ENCODE data around the gene RELL1.

RELL1 gene

DNA sequence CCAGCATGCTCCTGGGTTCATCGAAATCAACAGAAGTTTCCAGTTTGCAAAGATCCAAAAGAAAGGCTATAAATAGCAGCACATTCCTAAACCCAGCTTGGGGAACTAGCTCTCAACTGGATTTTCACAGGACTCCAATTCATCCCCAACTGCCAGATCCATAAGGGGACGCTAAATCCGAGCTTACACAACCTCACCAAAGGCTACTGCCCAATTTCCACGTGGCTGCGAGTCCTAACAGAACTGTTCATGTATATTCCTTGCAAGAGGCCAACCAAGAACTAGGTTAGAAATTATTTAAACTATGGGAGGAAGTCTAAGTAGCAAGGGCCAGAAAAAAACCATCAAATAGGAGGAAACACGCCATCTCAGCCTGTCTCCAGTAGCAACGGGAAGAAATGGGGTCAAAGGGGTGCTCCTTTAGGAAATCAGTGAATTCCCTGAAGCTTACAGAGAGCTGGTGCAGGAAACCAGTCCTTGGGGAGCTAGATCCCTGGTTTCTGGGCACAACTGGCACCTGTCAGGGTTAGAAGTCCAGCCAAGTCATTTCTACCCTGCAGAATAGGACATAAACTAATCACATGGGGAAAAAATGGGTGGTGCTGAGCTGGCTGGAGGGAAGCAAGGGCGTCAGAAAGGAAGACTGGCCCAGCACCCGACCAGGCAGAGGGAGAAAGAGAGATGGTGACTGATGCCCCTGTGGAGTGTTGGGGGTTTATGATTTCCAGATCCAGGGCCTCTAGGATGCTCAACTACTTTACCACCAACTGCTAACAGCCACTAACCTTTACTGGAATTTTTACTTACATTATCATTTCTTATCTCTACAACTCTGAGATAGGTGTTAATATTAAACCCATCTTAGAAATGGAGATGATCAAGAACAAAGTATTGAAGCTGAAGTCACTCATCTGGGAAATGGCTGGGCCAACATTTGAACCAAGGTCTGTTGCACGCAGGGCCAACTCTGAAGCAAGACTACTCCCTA, 20.5 kb downstream of the RELL1 start:
- DNase-seq (ENCODE audit: low read depth in 2 of 2) = no peak

DNA sequence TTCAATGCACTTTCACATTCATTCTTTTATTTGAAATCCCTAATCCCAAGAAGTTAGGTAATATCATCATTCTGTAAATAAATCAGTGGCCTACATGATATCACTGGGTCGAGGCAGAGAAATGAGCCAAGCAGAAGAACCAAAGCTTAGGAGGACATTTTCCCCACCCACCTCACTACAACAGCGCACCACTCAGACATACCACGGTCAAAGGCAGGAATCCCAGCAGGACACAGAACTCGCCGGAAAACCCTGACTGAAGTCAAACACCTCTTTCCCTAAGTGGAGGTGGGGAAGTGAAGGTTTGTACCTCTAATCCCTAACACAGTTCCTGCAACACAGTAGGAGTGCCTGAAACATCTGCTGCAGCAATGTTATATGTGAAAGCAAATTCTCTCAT, 21.5 kb downstream of the RELL1 start:
- DNase-seq (ENCODE audit: low read depth in 2 of 2) = no peak

DNA sequence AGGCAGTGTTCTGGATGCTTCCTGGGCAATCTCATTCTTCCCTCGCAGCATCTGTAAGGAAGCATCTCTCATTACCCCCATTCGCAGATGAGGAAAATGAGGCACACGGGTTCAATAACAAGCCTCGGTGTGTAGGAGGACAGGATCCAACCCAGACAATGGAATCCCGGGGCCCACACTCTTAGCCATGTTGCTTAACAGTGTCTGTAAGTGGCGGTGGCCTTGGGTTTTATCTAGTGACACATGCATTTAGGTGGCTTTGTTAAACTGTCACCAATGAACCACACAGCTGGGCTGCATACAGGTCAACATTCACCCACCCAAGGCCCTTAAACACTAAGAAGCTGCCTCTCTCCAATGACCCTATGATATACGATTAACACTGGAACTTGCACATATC, 22.6 kb downstream of the RELL1 start:
- DNase-seq (ENCODE audit: low read depth in 2 of 2) = no peak

DNA sequence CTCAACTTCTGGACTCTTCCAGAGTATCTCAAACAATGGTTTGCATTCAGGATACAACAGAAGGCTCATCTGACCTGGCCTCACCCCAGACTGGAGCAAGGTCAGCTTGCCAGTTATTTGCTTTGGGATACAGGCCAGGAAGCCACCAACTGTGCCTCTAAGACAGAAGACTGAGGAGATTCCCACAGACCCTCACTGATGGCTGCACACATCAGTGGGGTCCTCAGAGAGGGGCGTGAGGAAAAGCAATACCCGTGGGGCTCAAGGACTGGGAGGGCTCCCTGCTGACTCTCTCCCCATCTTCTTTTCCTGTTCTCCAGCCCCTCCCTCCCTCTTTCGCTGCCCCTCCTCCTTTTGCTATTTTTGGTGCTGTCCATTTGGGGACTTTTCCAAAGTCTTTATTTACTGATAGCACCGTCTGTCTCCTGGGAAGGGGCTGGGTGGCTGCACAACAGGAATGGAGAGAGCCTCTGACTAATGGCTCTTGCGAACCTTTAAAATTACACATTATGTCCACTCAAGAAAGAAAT, 23.2 kb downstream of the RELL1 start:
- no peak for DNase-seq (ENCODE audit: low read depth in 2 of 2)

DNA sequence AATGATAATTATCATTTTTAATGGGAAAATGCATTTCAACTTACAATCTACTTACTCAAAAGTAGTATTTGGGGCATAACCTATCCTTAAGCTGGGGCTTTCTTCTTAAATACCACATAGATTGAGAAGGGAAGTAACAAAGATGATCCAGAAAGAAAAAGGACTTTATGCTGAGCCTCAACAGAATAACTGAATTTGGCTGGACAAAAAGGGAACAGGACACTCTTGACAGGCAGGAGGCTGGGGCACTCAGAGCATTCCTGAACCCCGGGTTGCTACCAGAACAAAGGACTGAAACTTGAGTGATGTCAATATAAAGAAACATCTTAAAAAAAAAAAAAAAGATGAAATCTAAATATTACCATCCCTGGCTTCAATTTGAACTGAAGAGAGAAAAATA, 23.9 kb downstream of the RELL1 start:
- DNase-seq (ENCODE audit: low read depth in 2 of 2) = no peak

DNA sequence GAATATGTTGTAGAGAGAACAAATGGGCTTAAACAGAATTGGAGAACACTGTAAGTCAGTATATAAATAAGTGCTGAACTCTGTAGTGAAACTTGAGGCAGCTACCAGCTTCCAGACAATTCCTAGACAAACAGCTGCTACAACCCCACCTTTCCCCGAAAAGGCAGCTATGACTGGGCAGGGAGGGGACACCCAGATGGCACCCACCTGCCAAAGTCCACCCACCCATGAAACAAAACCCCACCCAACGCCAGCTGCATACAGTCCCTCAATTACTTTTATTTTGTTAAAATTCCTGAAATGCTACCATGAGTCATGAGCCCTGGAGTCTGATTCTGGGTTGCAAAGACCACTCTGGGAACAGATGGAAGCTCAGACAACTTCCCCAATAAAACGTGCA, 24.4 kb downstream of the RELL1 start:
- DNase-seq (ENCODE audit: low read depth in 2 of 2) = no peak

DNA sequence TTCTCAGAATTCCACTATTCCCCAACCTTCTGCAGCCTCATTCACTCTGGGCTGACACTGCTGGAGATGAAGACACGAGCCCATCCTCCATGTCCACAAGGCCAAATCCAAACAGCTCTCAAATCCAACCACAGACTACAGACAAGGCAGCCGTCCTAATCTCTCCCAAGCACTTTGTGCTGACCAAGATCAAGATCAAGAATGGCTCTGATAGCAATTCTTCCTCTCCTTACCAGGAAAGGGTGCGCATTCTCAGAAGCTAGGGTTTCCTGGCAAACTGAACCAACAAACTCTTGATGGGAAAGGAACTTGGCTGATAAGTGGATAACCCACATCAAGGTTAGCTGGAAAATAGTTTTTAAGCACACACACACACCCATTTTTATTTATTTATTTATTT, 26.5 kb downstream of the RELL1 start:
- DNase-seq (ENCODE audit: low read depth in 2 of 2) = no peak

DNA sequence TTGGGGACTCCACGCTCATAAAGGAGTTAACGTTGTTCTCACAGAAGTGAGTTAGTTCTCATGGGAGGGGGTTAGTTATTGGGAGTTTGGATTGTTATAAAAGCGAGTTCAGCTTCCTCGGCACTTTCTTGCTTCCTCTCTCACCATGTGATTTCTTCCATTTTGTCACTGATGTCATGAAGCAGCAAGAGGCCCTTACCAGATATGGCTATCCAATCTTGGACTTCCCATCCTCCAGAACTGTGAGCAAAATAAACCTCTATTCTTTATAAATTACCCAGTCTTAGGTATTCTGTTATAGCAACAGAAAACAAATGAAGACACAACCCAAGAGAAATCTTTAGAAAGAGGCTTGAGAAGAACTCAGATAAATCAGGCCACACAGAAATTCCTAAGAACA, 29.5 kb downstream of the RELL1 start:
- no peak for DNase-seq (ENCODE audit: low read depth in 2 of 2)

DNA sequence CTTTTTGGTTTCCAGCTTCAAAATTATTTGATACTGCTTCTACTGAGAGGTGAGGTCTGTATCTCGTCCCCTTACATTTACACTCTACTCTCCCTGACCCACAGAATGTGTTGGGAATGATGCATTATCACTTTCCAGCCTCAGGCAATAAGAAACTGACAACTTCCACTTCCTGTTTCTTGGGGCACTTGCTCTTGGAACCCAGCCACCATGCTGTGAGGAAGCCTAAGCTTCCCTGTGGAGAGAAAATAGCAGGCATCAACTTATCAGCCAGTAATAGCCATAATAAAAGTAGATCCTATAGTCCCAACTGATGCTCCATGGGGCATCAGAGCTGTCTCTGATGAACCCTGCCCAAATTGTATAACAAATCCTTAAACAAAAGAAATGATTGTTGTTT, 32.6 kb downstream of the RELL1 start:
- no peak for DNase-seq (ENCODE audit: low read depth in 2 of 2)

DNA sequence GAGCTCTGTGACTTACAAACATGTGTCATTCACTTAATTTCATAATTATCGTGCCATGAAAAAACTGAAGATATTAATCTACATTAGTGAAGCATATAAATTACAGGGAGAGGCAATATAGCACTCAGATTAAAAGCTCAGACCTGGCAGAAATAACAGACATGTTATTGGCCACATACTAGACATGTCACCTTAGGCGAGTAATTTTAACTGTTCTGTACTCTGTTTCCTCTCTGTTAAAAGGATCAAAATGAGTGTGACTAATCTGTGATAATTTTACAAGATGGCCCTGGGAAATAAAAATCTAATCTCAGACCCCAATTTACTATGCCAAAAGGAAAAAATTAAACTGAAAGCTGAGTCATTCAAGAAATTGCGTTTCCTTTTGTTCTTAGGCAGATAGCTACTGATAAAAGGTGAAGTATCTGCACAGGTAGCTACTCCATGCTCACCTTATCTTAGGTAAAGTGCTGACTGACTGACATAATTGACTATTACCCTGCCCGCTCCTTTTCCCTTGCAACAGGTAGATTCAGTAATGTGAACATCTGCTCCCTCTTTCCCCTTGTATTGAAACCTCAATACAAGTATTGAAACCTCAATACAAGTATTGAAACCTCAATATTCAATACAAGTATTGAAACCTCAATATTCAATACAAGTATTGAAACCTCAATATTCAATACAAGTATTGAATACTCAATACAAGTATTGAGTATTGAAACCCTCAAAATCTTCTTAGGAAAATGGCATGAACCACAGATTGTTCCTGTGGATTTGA, 33.2 kb downstream of the RELL1 start:
- DNase-seq (ENCODE audit: low read depth in 2 of 2) = no peak

DNA sequence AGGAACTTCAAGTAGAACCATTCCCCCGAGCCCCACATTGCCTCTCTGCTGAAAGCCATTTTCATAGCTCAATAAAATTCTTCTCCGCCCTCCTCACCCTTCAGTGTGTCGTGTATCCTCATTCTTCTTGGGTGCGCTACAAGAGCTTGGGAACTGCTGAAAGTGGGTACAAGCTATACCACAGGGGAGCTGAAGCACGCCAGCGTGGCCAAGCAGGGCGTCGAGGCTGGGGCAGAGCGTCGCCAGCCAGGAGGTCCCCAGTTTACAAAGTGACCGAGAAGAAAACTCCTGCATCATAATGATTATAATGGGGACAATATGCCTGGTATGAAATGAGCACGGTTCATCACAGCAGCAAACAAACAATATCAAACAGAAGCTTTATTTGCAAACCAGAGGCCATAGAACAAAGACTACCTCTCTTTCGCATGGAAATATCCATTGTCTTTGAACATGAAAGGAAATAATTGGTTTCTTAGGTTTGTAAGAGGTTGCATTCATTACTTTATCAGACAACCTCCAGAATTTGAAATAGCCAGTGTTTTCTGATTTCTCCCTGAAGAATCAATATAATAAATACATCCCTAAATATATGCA, 34.3 kb downstream of the RELL1 start:
- no peak for DNase-seq (ENCODE audit: low read depth in 2 of 2)

DNA sequence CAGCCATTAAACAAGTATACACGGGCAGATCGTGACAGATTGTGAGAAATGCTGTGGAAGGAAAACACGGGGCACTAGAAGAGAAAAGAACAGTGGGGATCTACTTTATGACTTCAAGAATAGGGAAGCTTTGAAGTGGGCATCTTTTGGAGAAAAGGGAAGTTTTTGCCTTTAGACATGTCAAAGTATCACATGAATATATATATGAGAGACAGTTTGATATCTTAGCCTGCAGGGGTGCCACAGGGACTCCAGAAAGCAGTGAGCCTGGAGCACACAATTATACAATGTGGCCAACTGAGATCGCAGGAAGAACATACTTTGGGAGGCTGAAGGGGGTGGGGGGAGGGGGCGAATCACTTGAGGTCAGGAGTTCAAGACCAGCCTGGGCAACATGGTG, 35.7 kb downstream of the RELL1 start:
- DNase-seq (ENCODE audit: low read depth in 2 of 2) = no peak

DNA sequence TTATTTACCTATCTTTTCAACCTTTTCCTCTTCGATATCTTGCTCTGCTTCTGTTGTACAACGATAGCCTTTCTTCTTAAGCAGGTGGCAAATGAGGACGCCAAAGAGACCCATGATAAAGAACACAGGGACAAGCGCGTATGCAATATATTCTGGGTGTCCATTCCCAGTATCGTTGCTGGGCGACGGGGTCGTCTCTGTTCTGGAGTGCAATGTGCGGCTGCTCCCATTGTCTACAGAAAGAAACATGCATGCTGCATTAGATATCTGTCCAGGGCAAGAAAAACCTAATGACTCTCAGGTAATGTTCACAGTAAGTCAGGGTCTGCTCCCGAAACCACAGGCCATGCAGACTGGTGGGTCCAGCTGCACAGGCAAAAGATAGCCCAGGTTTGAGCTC, 36.9 kb downstream of the RELL1 start:
- no peak for DNase-seq (ENCODE audit: low read depth in 2 of 2)

DNA sequence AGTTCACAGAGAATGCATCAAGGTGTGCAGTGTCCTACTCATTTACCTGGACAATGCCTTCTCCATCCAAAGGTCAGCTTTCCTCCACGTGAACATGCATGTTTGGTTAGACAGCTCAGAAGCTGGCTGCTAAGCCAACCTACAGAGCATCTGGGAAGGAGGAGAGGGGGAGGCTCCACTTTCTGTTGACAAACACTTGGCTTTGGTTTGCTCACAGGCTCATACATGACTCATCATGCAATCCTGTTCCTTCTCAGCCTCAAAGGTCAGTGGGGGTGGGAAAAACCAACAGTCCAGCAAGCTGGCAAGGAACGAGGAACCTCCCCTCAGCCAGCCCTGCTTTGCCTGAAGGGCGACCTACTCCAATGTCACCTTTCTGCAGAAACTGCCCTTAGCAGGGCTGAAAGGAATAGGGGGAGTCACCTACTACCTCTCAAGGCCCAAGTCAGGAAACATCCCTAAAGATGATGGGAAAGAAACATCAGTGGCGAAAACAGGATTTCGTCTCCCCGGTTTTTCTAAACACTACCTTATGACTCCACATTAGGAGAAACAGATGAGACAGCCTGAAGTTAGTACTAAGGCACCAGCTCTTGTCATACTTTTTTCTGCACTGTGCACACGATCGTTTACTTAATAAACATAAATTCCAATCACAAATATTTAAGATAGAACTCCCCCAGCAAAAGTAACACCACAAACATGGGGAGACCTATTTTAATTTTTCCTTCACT, 37.9 kb downstream of the RELL1 start:
- DNase-seq (ENCODE audit: low read depth in 2 of 2) = no peak

DNA sequence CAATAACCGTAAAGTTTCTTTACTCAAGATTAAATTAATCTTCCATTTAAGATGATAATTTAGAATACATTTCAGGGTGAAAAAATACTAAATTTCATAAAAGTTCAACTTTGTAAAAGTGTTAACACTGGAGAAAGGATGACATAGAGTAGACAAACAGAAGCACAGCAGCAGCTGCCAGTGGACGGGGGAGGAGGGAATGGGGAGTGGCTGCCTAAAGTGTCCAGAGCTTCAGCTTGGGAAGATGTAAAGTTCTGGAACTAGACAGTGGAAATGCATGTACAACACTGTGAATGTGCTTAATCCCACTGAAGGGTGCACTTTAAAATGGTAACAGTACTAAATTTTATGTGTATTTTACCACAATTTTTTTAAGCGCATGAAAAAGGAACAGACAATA, 39.9 kb downstream of the RELL1 start:
- DNase-seq (ENCODE audit: low read depth in 2 of 2) = no peak

DNA sequence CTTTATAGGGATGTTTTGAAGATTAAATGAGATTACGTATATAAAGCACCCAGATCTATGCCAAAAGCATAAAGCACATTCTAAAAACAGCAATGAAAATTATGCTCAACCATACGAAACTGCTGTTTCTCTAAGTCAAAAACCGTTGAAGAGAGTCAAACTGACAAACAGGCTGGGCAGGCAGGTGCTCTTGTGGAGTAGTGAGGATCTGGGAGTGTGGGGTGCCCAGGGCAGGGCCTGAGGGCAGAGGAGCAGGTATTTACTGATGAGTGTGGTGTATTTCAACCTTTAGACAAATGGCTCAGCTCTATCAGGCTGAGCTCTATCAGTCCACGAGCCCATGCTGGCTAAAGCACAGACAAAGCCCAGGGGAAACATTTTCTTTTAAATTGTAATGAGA, 40.4 kb downstream of the RELL1 start:
- DNase-seq (ENCODE audit: low read depth in 2 of 2) = no peak

DNA sequence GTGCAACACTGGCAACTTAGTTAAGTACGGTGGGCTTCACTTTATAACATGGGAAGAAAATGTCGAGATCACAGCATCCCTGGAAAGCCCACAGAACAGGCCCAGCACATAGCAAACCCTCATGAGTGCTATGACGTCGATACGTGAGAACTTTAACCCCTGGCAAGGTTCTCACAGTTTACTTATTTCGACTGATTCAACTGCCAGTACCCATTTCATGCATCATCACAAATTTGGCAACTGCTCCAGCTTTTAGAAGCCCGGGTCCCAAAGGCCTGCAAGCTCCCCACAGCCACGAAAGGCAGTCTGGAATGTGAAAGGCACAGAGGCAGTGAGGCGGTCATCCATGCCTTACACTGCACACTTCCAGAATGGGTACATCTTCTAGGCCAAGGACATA, 41.2 kb downstream of the RELL1 start:
- DNase-seq (ENCODE audit: low read depth in 2 of 2) = no peak

DNA sequence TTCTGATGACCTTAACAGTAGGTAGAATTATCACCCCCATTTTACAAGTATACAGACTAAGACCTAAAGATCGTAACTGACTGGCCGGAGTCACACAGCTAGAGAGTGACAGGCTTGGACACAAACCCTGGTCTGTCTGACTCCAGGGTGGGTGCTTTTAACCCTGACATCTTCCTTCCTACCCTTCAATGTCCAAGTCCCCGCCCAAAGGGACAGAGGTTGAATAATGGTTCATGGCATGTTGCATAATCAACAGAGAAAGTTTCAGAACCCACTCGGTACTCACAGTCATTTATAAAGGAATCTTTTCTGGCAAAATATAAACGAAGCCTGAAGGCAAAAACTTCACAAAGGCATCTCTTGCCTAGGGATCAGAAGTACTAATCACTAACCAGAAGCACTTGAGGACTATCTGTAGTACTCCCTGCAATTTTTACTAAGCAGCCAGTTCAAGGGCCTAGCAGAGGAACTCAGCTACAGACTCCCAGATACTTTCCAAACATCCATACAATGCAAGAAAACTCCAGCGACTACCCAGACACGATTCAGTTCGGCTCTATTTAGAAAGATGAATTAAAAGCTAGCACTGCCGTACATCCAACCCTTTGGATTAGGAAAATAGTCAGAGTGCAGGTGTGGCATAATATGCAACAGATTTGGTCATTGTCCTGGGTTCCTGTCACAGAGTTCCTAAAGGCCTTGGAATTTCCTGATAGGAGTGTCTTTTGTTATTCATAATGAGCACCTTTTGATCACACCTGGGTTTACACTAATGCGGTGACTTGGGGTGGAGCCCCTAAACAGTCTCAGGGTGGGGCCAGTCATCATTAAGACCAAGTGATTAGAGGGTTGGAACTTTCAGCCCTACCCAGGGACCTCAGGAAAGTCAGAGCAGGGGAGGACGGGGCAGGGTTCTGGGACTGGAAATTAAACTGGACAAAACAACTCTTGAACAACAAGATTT, 44.0 kb downstream of the RELL1 start:
- no peak for DNase-seq (ENCODE audit: low read depth in 2 of 2)

DNA sequence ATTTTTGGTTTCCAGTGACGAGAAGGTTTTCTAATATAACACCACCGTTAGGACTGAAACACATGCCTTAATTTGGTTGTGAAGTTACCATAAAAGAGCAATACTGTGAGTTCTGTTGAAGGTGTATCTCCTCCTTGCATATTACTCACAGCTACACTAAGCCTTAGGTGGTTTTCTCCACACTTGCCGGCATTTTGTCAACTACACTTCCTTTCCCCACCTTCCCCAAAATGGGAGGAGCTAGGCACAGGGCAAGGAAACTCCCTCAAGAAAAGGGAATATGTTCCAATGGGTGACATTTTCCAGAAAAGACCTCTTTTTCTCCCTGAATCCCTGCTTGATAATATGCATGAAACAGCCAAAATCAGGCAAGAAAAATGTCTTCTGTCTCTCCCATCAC, 44.8 kb downstream of the RELL1 start:
- no peak for DNase-seq (ENCODE audit: low read depth in 2 of 2)

DNA sequence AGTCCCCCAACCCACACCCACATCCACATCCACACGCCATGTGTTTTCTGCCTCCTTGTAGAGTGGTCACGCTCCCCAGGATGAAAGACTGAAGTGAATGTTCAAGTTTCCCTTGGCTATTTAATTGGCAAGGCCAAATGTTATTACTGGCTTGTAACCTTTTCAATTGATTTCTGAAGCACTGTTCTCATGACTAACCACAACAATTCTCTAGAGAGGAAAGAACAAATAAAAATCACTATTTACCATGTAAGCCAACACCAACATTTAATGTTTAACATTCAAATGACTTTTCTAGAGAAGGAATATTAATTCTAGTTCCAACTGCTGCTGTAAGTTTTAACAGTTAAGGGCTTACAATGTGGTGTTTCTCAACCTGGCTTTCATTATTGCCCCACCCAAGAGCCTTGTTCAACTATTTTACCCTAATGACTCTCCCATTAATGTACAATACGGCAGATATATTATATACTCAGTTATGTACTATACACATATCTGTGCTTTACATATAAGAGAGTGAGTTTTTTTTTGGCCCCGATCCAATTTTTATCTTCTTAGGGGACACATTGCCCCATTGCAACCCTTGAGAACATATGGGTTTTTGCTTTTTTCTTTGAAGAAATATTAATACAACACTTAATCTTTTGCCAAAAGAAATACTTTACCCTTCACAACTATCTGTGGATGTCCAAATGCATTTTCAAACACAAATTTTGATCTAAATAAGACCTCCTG, 46.5 kb downstream of the RELL1 start:
- DNase-seq (ENCODE audit: low read depth in 2 of 2) = no peak

All from activated CD4-positive, alpha-beta T cell treated with anti-CD3 and anti-CD28 coated beads for 24 hours (primary cell).